ENCODE results near the gene ZNF821. TPM values are rescaled to one million over a fixed set of nuclear protein-coding genes. Genes with fewer than 3 reads are reported as not detected.
A peak's percentile ranks its signal among the peaks of the same experiment; 100 is the strongest.
"Not testable (repeated sequence)": the region's sequence is repeated elsewhere in the genome, so short reads cannot be mapped to it uniquely, and the experiment has no call there.

Gene ZNF821
- total RNA-seq (2014; rRNA removed; shearing (Covaris generic)) = 5.5 and 7.0 TPM in 2 replicates

GRCh38 chr16:71883849-71884638, at the start of gene ZNF821:
Gene ZNF821, minus strand, starts transcription at chr16:71884182. Its CDS starts 4,236 bp downstream, at chr16:71879946.
- DNase-seq (ENCODE audit: low spot score) = peak; percentile 37

- no peak for DNase-seq (ENCODE audit: low spot score)
Measured at GRCh38 chr16:71933017-71933416, 49.0 kb upstream of the ZNF821 start.

GRCh38 chr16:71931599-71931998, 47.6 kb upstream of the ZNF821 start:
- no peak for DNase-seq (ENCODE audit: low spot score)

GRCh38 chr16:71931001-71931400, 47.0 kb upstream of the ZNF821 start:
- DNase-seq (ENCODE audit: low spot score) = no peak

- DNase-seq (ENCODE audit: low spot score) = no peak
Measured at GRCh38 chr16:71930013-71930563, 46.1 kb upstream of the ZNF821 start.

GRCh38 chr16:71929048-71929447, 45.1 kb upstream of the ZNF821 start:
- peak; percentile 42 for DNase-seq (ENCODE audit: low spot score)

GRCh38 chr16:71927787-71928186, 43.8 kb upstream of the ZNF821 start:
- DNase-seq (ENCODE audit: low spot score) = no peak

GRCh38 chr16:71927383-71927782, 43.4 kb upstream of the ZNF821 start:
- peak; percentile 89 for DNase-seq (ENCODE audit: low spot score)

- DNase-seq (ENCODE audit: low spot score) = no peak
Measured at GRCh38 chr16:71924710-71925109, 40.7 kb upstream of the ZNF821 start.

- peak; percentile 27 for DNase-seq (ENCODE audit: low spot score)
Measured at GRCh38 chr16:71923941-71924690, 40.1 kb upstream of the ZNF821 start.

- no peak for DNase-seq (ENCODE audit: low spot score)
Measured at GRCh38 chr16:71920658-71921057, 36.7 kb upstream of the ZNF821 start.

- DNase-seq (ENCODE audit: low spot score) = no peak
Measured at GRCh38 chr16:71919035-71919434, 35.1 kb upstream of the ZNF821 start.

- no peak for DNase-seq (ENCODE audit: low spot score)
Measured at GRCh38 chr16:71917900-71918299, 33.9 kb upstream of the ZNF821 start.

- no peak for DNase-seq (ENCODE audit: low spot score)
Measured at GRCh38 chr16:71916397-71916920, 32.5 kb upstream of the ZNF821 start.

GRCh38 chr16:71915350-71915749, 31.4 kb upstream of the ZNF821 start:
- DNase-seq (ENCODE audit: low spot score) = no peak

- DNase-seq (ENCODE audit: low spot score) = no peak
Measured at GRCh38 chr16:71914802-71915201, 30.8 kb upstream of the ZNF821 start.

GRCh38 chr16:71912534-71913275, 28.7 kb upstream of the ZNF821 start:
- no peak for DNase-seq (ENCODE audit: low spot score)

GRCh38 chr16:71911121-71911520, 27.1 kb upstream of the ZNF821 start:
- DNase-seq (ENCODE audit: low spot score) = no peak

GRCh38 chr16:71905765-71906164, 21.8 kb upstream of the ZNF821 start:
- DNase-seq (ENCODE audit: low spot score) = not testable (repeated sequence)

- DNase-seq (ENCODE audit: low spot score) = no peak
Measured at GRCh38 chr16:71904239-71904638, 20.3 kb upstream of the ZNF821 start.

GRCh38 chr16:71903608-71904007, 19.6 kb upstream of the ZNF821 start:
- no peak for DNase-seq (ENCODE audit: low spot score)
